Endometrium (tissue), 2 donors: ENCODE data around the gene RHOF.
"Not testable (repeated sequence)": the region's sequence is repeated elsewhere in the genome, so short reads cannot be mapped to it uniquely, and the experiment has no call there.

ENCODE experiments used
- FAIRE-seq: peaks from 2 replicates; lab custom pipeline; 2012; peaks lifted over from hg19 to GRCh38; lab: Jason Lieb, UNC
- donor health status: control.
- donor health status: control.

Gene RHOF

GRCh38 chr12:121773011-121773777 is 20.3 kb downstream of the RHOF start:
- FAIRE-seq = no peak

- no peak for FAIRE-seq
Observed at GRCh38 chr12:121770813-121771625, 22.5 kb downstream of the RHOF start.

GRCh38 chr12:121770388-121770787 is 23.1 kb downstream of the RHOF start:
- no peak for FAIRE-seq

DNA sequence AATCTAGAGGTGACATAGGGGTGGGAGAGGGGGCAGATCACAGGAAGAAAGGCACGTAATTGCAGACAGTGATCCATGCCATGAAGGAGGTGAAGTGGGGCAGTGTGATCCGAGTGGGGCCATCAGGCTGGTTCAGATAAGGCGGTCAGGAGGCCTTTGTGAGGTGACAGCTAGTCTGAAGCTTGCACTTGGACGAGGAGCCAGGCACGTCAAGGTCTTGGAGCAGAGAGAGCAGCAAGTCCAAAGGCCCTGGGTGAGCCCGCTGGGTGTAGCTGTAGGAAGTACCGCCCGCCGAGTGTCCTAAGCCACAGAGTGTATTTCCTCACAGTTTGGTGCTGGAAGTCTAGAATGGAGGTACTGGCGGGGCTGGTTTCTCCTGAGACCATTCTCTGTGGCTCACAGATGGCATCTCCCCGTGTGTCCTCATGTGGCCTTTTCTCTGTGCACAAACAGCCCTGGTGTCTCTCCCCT is 23.6 kb downstream of the RHOF start:
- FAIRE-seq = no peak

- no peak for FAIRE-seq
Observed at GRCh38 chr12:121769297-121769830, 24.1 kb downstream of the RHOF start.

- FAIRE-seq = no peak
Observed at GRCh38 chr12:121767525-121768016, 25.9 kb downstream of the RHOF start.

DNA sequence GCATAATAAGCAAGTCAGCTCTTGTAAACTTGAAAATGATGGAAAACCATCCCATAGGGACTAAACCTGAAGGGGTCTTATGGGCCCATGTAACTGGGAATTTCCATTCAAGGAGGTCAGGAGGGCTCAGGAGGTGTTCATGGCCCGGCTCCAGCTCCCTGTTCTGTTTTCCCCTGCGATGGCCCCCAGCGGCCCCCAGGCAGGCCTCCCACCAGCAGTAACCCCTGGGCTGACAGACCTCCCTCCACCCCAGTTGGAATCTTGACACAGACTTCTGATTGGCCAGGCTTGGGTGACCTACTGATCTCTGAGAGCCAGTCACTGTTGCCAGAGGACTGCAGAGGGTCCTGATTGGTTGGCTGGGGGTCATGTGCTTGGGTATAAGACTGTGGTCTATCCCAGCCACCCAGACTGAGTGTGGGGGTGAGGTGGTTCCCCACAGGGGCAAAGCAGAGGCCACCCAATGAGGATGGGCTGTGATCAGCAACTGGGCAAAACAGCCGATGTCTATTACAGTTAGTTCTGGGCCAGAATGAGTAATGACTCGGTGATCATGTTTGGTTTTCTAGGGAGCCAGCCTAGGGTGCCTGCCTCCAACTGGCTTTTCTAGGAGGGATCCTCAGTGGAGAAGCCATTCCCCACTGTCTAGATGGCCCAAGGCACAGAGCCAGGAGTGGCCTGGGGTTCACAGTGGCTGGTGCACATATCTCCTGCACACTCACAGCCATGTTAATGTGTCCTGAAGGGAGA is 27.0 kb downstream of the RHOF start:
- FAIRE-seq = no peak

- FAIRE-seq = peak; percentile 92
Observed at GRCh38 chr12:121765573-121765972, 27.9 kb downstream of the RHOF start.

- FAIRE-seq = no peak
Observed at GRCh38 chr12:121764808-121765207, 28.7 kb downstream of the RHOF start.

DNA sequence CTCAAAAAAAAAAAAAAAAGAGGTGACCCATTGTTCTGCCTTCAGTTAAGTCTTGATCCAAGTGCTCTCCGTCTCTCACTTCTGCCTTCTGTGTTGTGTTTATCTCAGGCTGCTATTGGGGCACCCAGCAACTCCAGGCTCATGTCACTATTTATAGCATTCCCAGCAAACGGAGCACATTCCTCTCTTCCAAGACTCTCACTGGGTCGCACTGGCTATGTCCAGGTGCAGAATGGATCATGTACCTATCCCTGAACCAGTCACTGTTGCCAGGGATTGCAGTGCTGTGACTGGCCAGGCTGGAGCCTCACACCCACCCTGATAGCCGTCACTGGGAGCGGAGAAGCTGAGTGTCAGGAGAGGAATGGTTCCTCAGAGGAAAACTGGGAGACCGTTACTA is 31.2 kb downstream of the RHOF start:
- FAIRE-seq = no peak

DNA sequence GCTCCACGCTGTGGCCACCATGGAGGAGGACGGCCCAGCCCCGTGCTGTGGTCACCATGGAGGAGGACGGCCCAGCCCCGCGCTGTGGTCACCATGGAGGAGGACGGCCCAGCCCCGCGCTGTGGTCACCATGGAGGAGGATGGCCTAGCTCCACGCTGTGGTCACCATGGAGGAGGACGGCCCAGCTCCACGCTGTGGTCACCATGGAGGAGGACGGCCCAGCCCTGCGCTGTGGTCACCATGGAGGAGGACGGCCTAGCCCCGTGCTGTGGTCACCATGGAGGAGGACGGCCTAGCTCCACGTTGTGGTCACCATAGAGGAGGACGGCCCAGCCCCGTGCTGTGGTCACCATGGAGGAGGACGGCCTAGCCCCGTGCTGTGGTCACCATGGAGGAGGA is 35.0 kb downstream of the RHOF start:
- not testable (repeated sequence) for FAIRE-seq

- FAIRE-seq = no peak
Observed at GRCh38 chr12:121755591-121755990, 37.9 kb downstream of the RHOF start.

- no peak for FAIRE-seq
Observed at GRCh38 chr12:121754836-121755235, 38.7 kb downstream of the RHOF start.

DNA sequence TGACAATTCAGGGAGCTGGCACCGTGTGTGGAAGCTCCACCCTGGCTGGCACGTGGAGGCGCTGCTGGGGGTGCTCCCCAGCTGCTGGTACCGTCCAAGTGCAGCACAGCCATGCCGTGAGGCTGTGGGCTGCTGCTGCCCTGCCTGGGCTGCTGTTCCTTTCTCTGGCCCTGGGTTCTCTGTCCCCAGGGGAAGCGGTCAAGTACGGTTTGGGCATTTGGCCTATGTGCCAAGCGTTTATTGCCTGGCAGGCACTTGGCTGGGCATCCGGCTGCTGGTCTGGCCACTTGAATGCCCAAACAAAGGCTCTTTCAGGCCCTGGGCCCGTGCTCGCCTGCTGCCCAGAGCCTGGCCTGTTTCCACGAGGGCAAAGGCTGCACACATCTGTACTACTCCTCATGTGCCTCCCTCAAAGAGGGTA is 39.6 kb downstream of the RHOF start:
- FAIRE-seq = no peak

DNA sequence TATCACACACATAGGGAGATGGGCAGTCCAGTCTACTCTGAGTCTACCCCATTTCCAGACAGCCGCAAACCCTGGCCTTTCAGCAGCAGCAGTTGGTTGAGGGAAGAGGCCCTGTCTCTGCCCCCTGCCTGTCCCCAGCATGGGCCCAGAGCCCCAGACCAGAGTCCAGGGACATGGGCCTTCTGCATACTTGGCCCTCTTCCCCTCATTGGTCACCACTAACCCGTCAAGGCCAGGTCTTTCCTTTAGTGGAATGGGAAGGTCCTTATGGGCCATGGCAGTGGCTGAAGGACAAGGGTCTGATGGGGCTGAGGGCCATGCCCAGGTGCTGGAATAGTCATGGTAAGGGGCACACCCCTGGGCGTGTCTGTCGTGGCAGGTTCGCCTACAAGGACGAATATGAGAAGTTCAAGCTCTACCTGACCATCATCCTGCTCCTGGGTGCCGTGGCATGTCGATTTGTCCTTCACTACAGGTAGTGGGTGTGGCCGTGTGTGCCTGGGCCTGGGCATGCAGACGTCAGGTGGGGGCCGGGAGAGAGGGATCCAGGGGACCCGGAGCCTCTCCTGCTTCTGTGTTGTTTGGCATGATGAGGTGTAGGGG is 41.6 kb downstream of the RHOF start:
- no peak for FAIRE-seq

GRCh38 chr12:121751034-121751433 is 42.5 kb downstream of the RHOF start:
- no peak for FAIRE-seq

DNA sequence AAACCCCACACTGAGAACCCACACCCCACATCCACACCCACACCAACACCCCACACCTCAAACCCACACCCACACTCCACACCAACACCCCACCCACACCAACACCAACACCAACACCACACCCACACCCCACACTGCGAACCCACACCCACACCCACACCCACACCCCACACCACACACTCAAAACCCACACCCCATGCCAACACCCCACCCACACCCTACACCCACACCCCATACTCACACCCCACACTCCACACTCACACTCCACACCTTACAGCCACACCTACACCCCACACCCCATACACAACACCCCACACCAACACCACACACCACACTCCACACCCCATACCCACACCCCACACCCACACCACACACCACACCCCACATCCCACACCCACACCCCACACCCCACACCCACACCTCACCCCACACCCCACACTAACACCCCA is 43.0 kb downstream of the RHOF start:
- no peak for FAIRE-seq

DNA sequence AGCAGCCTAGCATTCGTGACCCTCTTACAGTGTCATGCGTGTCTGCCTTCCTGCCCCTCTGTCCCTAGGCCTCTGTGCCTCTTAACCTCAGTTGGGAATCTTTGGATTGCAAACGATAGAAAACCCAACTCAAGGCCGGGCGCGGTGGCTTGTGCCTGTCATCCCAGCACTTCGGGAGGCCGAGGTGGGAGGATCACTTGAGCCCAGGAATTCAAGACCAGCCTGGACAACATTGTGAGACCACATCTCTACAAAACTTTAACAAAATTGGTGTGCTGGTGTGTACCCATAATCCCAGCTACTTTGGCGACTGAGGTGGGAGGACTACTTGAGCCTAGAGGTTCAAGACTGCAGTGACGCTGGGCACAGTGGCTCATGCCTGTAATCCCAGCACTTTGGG is 44.2 kb downstream of the RHOF start:
- FAIRE-seq = no peak

- FAIRE-seq = peak; percentile 97
Observed at GRCh38 chr12:121748571-121749265, 44.8 kb downstream of the RHOF start.

DNA sequence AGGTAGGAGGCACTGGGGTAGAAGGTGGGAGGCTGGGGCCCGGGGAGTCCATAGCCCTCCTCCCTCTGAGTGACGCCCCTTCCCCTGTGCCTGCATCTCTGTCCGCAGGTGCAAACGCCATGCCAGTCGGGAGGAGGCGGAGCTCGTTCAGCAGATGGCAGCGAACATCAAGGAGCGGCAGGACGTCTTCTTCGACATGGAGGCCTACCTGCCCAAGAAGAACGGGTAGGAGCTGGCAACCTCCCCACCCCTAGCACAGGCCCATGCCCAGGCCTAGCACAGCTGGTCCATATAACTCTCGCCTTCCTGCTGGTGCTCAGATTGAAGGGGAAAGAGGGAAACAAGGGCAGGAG is 45.3 kb downstream of the RHOF start:
- FAIRE-seq = no peak

DNA sequence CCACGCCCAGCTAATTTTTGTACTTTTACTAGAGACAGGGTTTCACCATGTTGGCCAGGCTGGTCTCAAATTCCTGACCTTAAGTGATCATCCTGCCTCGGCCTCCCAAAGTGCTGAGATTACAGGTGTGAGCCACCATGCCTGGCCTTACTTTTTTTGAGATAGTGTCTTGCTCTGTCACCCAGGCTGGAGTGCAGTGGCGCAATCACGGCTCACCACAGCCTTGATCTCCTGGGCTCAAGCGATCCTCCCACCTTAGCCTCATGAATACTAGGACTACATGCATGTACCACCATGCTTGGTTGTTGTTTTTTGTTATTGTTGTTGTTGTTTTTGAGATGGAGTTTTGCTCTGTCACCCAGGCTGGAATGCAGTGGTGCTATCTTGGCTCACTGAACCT is 47.9 kb downstream of the RHOF start:
- not testable (repeated sequence) for FAIRE-seq
